ENCODE data around the gene SNX2. TPM values are rescaled to one million over a fixed set of nuclear protein-coding genes. Genes with fewer than 3 reads are reported as not detected.
A peak's percentile ranks its signal among the peaks of the same experiment; 100 is the strongest.

The SNX2 gene
- total and polyA plus RNA-seq, 9 of the 15 experiments (the other 6 are each of a cell fraction or from before 2014, with no cell fraction given) = 35.2 to 86.0 (median 58.1) TPM

DNA sequence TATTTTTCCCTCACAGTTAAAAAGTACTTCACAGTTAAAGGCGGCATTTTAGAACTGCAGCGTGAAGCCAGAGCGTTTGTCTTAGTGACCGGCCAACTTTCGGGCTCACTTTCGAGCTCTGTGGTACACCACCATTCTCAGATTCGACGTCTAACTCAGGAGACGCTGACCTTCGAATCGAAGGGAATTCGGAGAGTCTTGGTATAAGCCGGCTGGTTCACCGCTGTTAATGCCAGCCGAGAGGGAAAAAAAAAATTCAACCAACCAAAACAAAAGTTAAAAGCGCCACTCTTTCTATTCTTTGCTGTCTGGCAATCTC is 70.0 kb downstream of the SNX2 start (continued):
- TF ChIP-seq ZNF740 (CRISPR knock-in tag; IDR thresholded peaks at IDR 0.05) (no peak), ZNF740 (tag; IDR thresholded peaks at IDR 0.05) (no peak)

DNA sequence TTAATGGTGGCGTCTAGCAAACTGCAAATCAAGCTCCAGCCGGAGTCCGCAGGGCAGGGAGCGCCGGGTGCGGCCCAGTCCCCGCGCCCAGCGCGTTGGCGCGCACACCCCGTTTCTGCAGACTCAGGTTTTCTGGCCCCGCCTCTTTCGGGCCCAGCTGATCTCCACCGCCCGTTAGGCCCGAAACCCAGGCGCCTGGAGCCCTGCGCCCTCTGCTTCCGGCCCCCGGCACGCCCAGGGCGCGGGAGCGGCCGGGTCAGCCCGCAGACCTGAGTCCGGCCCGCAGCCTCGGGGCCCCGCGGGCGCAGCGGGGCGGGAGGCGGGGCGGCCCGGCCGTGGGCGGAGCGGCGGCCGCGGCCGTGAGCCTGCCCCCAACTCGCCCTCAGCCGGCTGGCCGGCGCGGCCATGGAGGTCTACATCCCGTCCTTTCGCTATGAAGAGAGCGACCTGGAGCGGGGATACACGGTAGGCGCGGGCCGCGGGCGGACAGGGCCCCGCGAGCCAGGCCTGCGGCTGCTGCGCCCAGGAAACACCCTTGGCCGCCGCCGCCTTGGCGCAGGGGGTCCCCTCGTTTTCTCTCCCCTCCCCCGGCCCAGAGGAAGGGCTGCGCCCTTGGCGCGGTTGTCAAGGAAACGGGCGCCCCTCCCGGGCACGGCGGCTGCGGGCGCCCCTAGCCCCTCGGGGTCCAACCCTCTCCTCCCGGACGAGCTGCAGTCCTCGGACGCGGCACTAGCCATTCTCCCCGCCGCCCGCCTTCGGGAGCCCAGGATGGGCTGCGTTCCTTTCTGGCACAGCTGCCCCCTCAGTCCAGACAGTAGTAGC is 70.6 kb downstream of the SNX2 start, which contains the start of gene SNX24:
Gene SNX24, plus strand, starts transcription at position 385 of the 822 bp plus-strand sequence. Its CDS starts 21 bp downstream, at position 406.
- Histone ChIP-seq H2AFZ (ENCODE audit: low read depth, low read length) (peak within 1 kb of the TSS; percentile 93), H3K4me3 (peak within 1 kb of the TSS; percentile 61), H3K9me3 (replicated peaks; ENCODE audit: control insufficient read depth, insufficient read depth, low read depth, low read length) (no peaks in the 10 kb centered on the region), H3K36me3 (ENCODE audit: control insufficient read depth, insufficient read depth, low read length) (no peaks in the 10 kb centered on the region), H4K20me1 (replicated peaks; ENCODE audit: control insufficient read depth, insufficient read depth, low read length) (no peaks in the 10 kb centered on the region), H3K79me2 (ENCODE audit: control insufficient read depth, insufficient read depth, low read length) (no peaks in the 10 kb centered on the region), H3K27me3 (ENCODE audit: control insufficient read depth in 2 of 2, insufficient read depth in 2 of 2, low read length in 2 of 2) (no peaks in the 10 kb centered on the region), H3K27ac (ENCODE audit: extremely low read depth, low read depth, low read length) (peak within 1 kb of the TSS; percentile 68), H3K4me2 (ENCODE audit: insufficient read depth, low read length) (peak within 1 kb of the TSS; percentile 83), H3K4me1 (replicated peaks in 1 of 2; ENCODE audit: control insufficient read depth in 2 of 2, insufficient read depth in 2 of 2, low read length in 2 of 2) (peaks cover 11 to 21% of the 10 kb centered on the region in 2 experiments; a peak in 4 of 5 replicates), H3K9ac (ENCODE audit: insufficient read depth in 1 of 2, low read depth in 2 of 2, low read length in 2 of 2) (peak within 1 kb of the TSS; percentile 79 to 92), H3K9me1 (ENCODE audit: control insufficient read depth, insufficient read depth, low read length) (no peaks in the 10 kb centered on the region)
- ChIA-PET CTCF (ENCODE audit: low intra/inter-chr PET ratio) (no interaction called here), POLR2A (interaction anchor here (1.2 kb wide), 1 partner anchor 25 kb away, joined by 4 read pairs; no protein-coding TSS in a partner anchor)
- in situ Hi-C loops (cut with MboI) = no loop called here
- intact Hi-C loops (cut with micrococcal nuclease) = loop anchor here (2.0 kb wide), 1 partner anchor 37 kb away; no protein-coding TSS in a partner anchor
- no TSS peak for BruUV-seq (replicated peaks)
- under 1% methylated on average over 45 of the region's 92 CpGs for WGBS (ENCODE audit: insufficient coverage, low coverage, missing lambda C conversion rate)
- FAIRE-seq (peak; percentile 82), ATAC-seq (peak; percentile 91), DNase-seq (ENCODE audit: extremely low read depth in 1 of 4, low spot score in 3 of 4) (peak; percentile 89 to 92 (median 91))
- TF ChIP-seq POLR2AphosphoS5 (IDR thresholded peaks at IDR 0.05; ENCODE audit: control insufficient read depth, insufficient read depth, low read depth, low read length) (peak; percentile 45; the same call in 1 of the 2 replicates), CHAMP1 (IDR thresholded peaks at IDR 0.05) (no peak), ZNF561 (CRISPR knock-in tag; conservative IDR thresholded peaks at IDR 0.05) (no peak), TAF15 (IDR thresholded peaks at IDR 0.05; ENCODE audit: low read depth, low read length) (peak; percentile 79; the same call in 1 of the 2 replicates), ZNF3 (CRISPR knock-in tag; IDR thresholded peaks at IDR 0.05) (no peak), TAF1 (IDR thresholded peaks at IDR 0.05; ENCODE audit: control insufficient read depth, extremely low read depth, insufficient read depth, low read length, severe bottlenecking) (peak; percentile 23), CEBPG (CRISPR knock-in tag; IDR thresholded peaks at IDR 0.05) (no peak), CEBPG (tag; conservative IDR thresholded peaks at IDR 0.05 in 1 of 2, IDR thresholded peaks at IDR 0.05 in 1 of 2) (no peak), ZNF133 (CRISPR knock-in tag; IDR thresholded peaks at IDR 0.05) (no peak), ETV1 (tag; conservative IDR thresholded peaks at IDR 0.05; ENCODE audit: low read depth) (peak; percentile 66; the same call in 1 of the 2 replicates), SP2 (IDR thresholded peaks at IDR 0.05; ENCODE audit: extremely low read depth, low read depth, low read length, poor library complexity, severe bottlenecking) (no peak)
- TF ChIP-seq, protein P1, sequence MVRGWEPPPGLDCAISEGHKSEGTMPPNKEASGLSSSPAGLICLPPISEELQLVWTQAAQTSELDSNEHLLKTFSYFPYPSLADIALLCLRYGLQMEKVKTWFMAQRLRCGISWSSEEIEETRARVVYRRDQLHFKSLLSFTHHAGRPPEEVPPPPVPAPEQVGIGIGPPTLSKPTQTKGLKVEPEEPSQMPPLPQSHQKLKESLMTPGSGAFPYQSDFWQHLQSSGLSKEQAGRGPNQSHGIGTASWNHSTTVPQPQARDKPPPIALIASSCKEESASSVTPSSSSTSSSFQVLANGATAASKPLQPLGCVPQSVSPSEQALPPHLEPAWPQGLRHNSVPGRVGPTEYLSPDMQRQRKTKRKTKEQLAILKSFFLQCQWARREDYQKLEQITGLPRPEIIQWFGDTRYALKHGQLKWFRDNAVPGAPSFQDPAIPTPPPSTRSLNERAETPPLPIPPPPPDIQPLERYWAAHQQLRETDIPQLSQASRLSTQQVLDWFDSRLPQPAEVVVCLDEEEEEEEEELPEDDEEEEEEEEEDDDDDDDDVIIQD (CRISPR knock-in tag; IDR thresholded peaks at IDR 0.05) = no peak

All from K562 (cell line).